Caco-2 (cell line): ENCODE data around the gene LRRC14B. TPM values are rescaled to one million over a fixed set of nuclear protein-coding genes. Genes with fewer than 3 reads are reported as not detected.

Experiments used
- BruUV-seq: library from RNA; stranded (reverse); fragments of 400-500 nt; replicated peaks from 2 replicates; lab custom pipeline; 2021; lab: Mats Ljungman, UMichigan
- CTCF ChIA-PET: fragments of 300-600 bp; sonication (Branson Sonifier 250); formaldehyde crosslinking; loops from one replicate; lab custom pipeline; 2022; ENCODE audit warnings: antibody characterized with exemption; lab: Charles Lee
- POLR2A ChIA-PET: fragments of 300-600 bp; sonication (Branson Sonifier 250); formaldehyde crosslinking; loops from one replicate; lab custom pipeline; 2022; ENCODE audit warnings: antibody characterized with exemption; lab: Charles Lee
- DNase-seq, 2 experiments: peaks; one replicate each; pipeline versions ENCODE4 v3.0.0 to v3.0.0-alpha.2; 2020 to 2022
- H3K27me3 ChIP-seq: replicated peaks from 2 replicates; pipeline ENCODE4 v1.6.0; 2011; ENCODE audit warnings: low read length; ENCODE audit not compliant: control insufficient read depth, insufficient read depth
- H3K36me3 ChIP-seq: 2 replicates; pipeline ENCODE4 v1.5.1; 2011; ENCODE audit warnings: low read length; ENCODE audit not compliant: control insufficient read depth, insufficient read depth
- H3K4me1 ChIP-seq: fragments of 250-450 bp; sonication (Bioruptor Pico); 2 replicates; pipeline ENCODE4 v1.5.1; 2020; ENCODE audit warnings: mild to moderate bottlenecking
- H3K4me3 ChIP-seq: 2 replicates; pipeline ENCODE4 v1.5.1; 2011; ENCODE audit warnings: low read depth, mild to moderate bottlenecking, control low read depth, low read length
- H3K9me3 ChIP-seq: fragments of 250-450 bp; sonication (Bioruptor Pico); 2 replicates; pipeline ENCODE4 v1.5.1; 2020; ENCODE audit warnings: mild to moderate bottlenecking, moderate library complexity
- H3K27ac Mint-ChIP-seq: one replicate; pipeline ENCODE4 v1.8.0; 2022; ENCODE audit warnings: mixed read lengths; ENCODE audit not compliant: unreplicated experiment
- H3K27me3 Mint-ChIP-seq: one replicate; pipeline ENCODE4 v1.8.0; 2022; ENCODE audit warnings: mixed read lengths; ENCODE audit not compliant: insufficient read depth, unreplicated experiment
- H3K36me3 Mint-ChIP-seq: one replicate; pipeline ENCODE4 v1.8.0; 2022; ENCODE audit warnings: mild to moderate bottlenecking, mixed read lengths; ENCODE audit not compliant: insufficient read depth, unreplicated experiment
- H3K4me1 Mint-ChIP-seq: one replicate; pipeline ENCODE4 v1.8.0; 2022; ENCODE audit warnings: low read depth, mixed read lengths; ENCODE audit not compliant: unreplicated experiment
- H3K4me3 Mint-ChIP-seq: one replicate; pipeline ENCODE4 v1.8.0; 2022; ENCODE audit warnings: mild to moderate bottlenecking, moderate library complexity, mixed read lengths; ENCODE audit not compliant: unreplicated experiment
- H3K9me3 Mint-ChIP-seq: one replicate; pipeline ENCODE4 v1.8.0; 2022; ENCODE audit warnings: mixed read lengths; ENCODE audit not compliant: unreplicated experiment
- CTCF ChIP-seq, 2 experiments: fragments of 200-600 bp in 1 of 2; IDR thresholded peaks; 1 replicate in 1 of 2; 2 replicates in 1 of 2; pipeline versions ENCODE4 v1.5.1 to v1.8.0; 2011 to 2022; ENCODE audit warnings: antibody characterized with exemption in 1 of 2, control low read depth in 1 of 2, inconsistent platforms in 1 of 2, low read depth in 1 of 2, low read length in 1 of 2, mild to moderate bottlenecking in 1 of 2, moderate library complexity in 1 of 2; ENCODE audit not compliant: insufficient read depth in 1 of 2, severe bottlenecking in 1 of 2, unreplicated experiment in 1 of 2
- intact Hi-C: fragments of 100-400 bp; cut with micrococcal nuclease; formaldehyde crosslinking; loops from one replicate; pipeline ENCODE4 v1.10.0; 2022; ENCODE audit not compliant: unreplicated experiment
- total RNA-seq: library from RNA; stranded (reverse); gene quantifications from 2 replicates; pipeline ENCODE4 v1.2.3, GENCODE V29; 2022

Gene LRRC14B
- total RNA-seq, 1 experiment from 2014 or later, result not detected

GRCh38 chr5:161803-162110 is 29.5 kb upstream of the LRRC14B start:
- intact Hi-C loops, result no loop called here
- Mint-ChIP-seq H3K36me3 (peaks cover 50% of the 10 kb centered on the region), H3K9me3 (no peaks in the 10 kb centered on the region), H3K4me3 (no peak overlapping the region), H3K27me3 (no peaks in the 10 kb centered on the region), H3K27ac (no peak overlapping the region), H3K4me1 (no peaks in the 10 kb centered on the region)
- BruUV-seq, result no TSS peak
- DNase-seq, result no peak
- ChIA-PET CTCF (no interaction called here), POLR2A (no interaction called here)
- H3K4me1 ChIP-seq, result no peaks in the 10 kb centered on the region
- no peaks in the 10 kb centered on the region for H3K27me3 ChIP-seq
- H3K4me3 ChIP-seq, result no peak overlapping the region
- TF ChIP-seq CTCF (IDR thresholded peaks at IDR 0.05; ENCODE audit: insufficient read depth in 1 of 2, low read depth in 1 of 2, low read length in 1 of 2, severe bottlenecking in 1 of 2, unreplicated experiment in 1 of 2), result no peak
- H3K9me3 ChIP-seq, result no peaks in the 10 kb centered on the region
- no peaks in the 10 kb centered on the region; the same call in 1 of the 2 replicates for H3K36me3 ChIP-seq

GRCh38 chr5:162190-162564 is 29.1 kb upstream of the LRRC14B start:
- Histone ChIP-seq H3K4me3 (no peak overlapping the region), H3K4me1 (no peaks in the 10 kb centered on the region), H3K9me3 (no peaks in the 10 kb centered on the region), H3K27me3 (no peaks in the 10 kb centered on the region), H3K36me3 (no peaks in the 10 kb centered on the region; the same call in 1 of the 2 replicates)
- CTCF ChIA-PET, result no interaction called here
- POLR2A ChIA-PET, result no interaction called here
- no TSS peak for BruUV-seq
- TF ChIP-seq CTCF (IDR thresholded peaks at IDR 0.05; ENCODE audit: insufficient read depth in 1 of 2, low read depth in 1 of 2, low read length in 1 of 2, severe bottlenecking in 1 of 2, unreplicated experiment in 1 of 2), result no peak
- no peak overlapping the region for H3K4me3 Mint-ChIP-seq
- H3K27me3 Mint-ChIP-seq, result no peaks in the 10 kb centered on the region
- DNase-seq, result no peak
- intact Hi-C loops, result no loop called here
- H3K36me3 Mint-ChIP-seq, result peaks cover 48% of the 10 kb centered on the region
- H3K4me1 Mint-ChIP-seq, result no peaks in the 10 kb centered on the region
- H3K27ac Mint-ChIP-seq, result no peak overlapping the region
- no peaks in the 10 kb centered on the region for H3K9me3 Mint-ChIP-seq

GRCh38 chr5:162565-163337 is 28.5 kb upstream of the LRRC14B start:
- Mint-ChIP-seq H3K4me3 (no peak overlapping the region), H3K4me1 (no peaks in the 10 kb centered on the region), H3K27ac (no peak overlapping the region), H3K36me3 (peaks cover 44% of the 10 kb centered on the region), H3K9me3 (no peaks in the 10 kb centered on the region), H3K27me3 (no peaks in the 10 kb centered on the region)
- POLR2A ChIA-PET, result no interaction called here
- intact Hi-C loops, result no loop called here
- CTCF ChIA-PET, result no interaction called here
- peak in 1 of 2 experiments; percentile 28 for DNase-seq
- Histone ChIP-seq H3K27me3 (no peaks in the 10 kb centered on the region), H3K9me3 (no peaks in the 10 kb centered on the region), H3K4me3 (no peak overlapping the region), H3K36me3 (no peaks in the 10 kb centered on the region), H3K4me1 (no peaks in the 10 kb centered on the region)
- TF ChIP-seq CTCF (IDR thresholded peaks at IDR 0.05; ENCODE audit: insufficient read depth in 1 of 2, low read depth in 1 of 2, low read length in 1 of 2, severe bottlenecking in 1 of 2, unreplicated experiment in 1 of 2), result no peak
- BruUV-seq, result no TSS peak
